Liver (tissue), 9 donors: Measurements from ENCODE around the gene AUP1. TPM values are rescaled to one million over a fixed set of nuclear protein-coding genes. Genes with fewer than 3 reads are reported as not detected.
A peak's percentile ranks its signal among the peaks of the same experiment; 100 is the strongest.

Experiments
- DNase-seq: peaks from one replicate; pipeline ENCODE4 v3.0.0-alpha.2; 2017; ENCODE audit warnings: low spot score
- H3K27ac ChIP-seq, 2 donors: one replicate each; pipeline ENCODE4 v1.7.0; 2013; ENCODE audit warnings: inconsistent platforms in 2 of 2, low read length in 2 of 2, control low read depth in 1 of 2, low read depth in 1 of 2, mild to moderate bottlenecking in 1 of 2
- H3K27me3 ChIP-seq, 4 donors: one replicate each; pipeline versions ENCODE4 v1.6.1 to v1.7.0; 2013; ENCODE audit warnings: low read length in 3 of 4, inconsistent platforms in 1 of 4, mild to moderate bottlenecking in 1 of 4, moderate library complexity in 1 of 4; ENCODE audit not compliant: control insufficient read depth in 4 of 4, insufficient read depth in 4 of 4
- H3K36me3 ChIP-seq, 4 donors: one replicate each; pipeline versions ENCODE4 v1.6.1 to v1.7.0; 2013; ENCODE audit warnings: low read length in 3 of 4, mild to moderate bottlenecking in 3 of 4, low read depth in 1 of 4, moderate library complexity in 1 of 4; ENCODE audit not compliant: control insufficient read depth in 4 of 4, insufficient read depth in 3 of 4
- H3K4me1 ChIP-seq, 4 donors: one replicate each; pipeline versions ENCODE4 v1.6.1 to v1.7.0; 2013; ENCODE audit warnings: low read length in 3 of 4, mild to moderate bottlenecking in 3 of 4, moderate library complexity in 1 of 4; ENCODE audit not compliant: control insufficient read depth in 4 of 4, insufficient read depth in 4 of 4
- H3K4me3 ChIP-seq, 3 donors: one replicate each; pipeline versions ENCODE4 v1.6.1 to v1.7.0; 2013; ENCODE audit warnings: low read length in 3 of 3, control low read depth in 1 of 3, low read depth in 1 of 3, mild to moderate bottlenecking in 1 of 3
- H3K9ac ChIP-seq, 2 donors: one replicate each; pipeline ENCODE4 v1.7.0; 2013; ENCODE audit warnings: low read length in 2 of 2, mild to moderate bottlenecking in 2 of 2, moderate library complexity in 2 of 2, control low read depth in 1 of 2, low read depth in 1 of 2
- H3K9me3 ChIP-seq, 4 donors: one replicate each; pipeline versions ENCODE4 v1.6.1 to v1.7.0; 2013; ENCODE audit warnings: low read length in 3 of 4; ENCODE audit not compliant: control insufficient read depth in 4 of 4
- EGR1 ChIP-seq, 2 donors: IDR thresholded peaks; 2 replicates each; pipeline ENCODE4 v1.6.1; 2016 to 2018; ENCODE audit warnings: antibody characterized with exemption in 2 of 2, low read depth in 2 of 2
- FOXA1 ChIP-seq: IDR thresholded peaks from 2 replicates; pipeline ENCODE4 v1.6.1; 2016; ENCODE audit warnings: antibody characterized with exemption
- FOXA2 ChIP-seq: IDR thresholded peaks from 2 replicates; pipeline ENCODE4 v1.6.1; 2016; ENCODE audit warnings: antibody characterized with exemption
- GABPA ChIP-seq, 2 donors: IDR thresholded peaks in 1 of 2; conservative IDR thresholded peaks in 1 of 2; 2 replicates each; pipeline ENCODE4 v1.6.1; 2016; ENCODE audit warnings: antibody characterized with exemption in 2 of 2, mild to moderate bottlenecking in 1 of 2, moderate library complexity in 1 of 2
- JUND ChIP-seq, 2 donors: IDR thresholded peaks; 2 replicates each; pipeline ENCODE4 v1.6.1; 2016; ENCODE audit warnings: antibody characterized with exemption in 2 of 2
- NR2F2 ChIP-seq: IDR thresholded peaks from 2 replicates; pipeline ENCODE4 v1.6.1; 2016; ENCODE audit warnings: antibody characterized with exemption
- RAD21 ChIP-seq, 2 donors: IDR thresholded peaks; 2 replicates each; pipeline ENCODE4 v1.6.1; 2016; ENCODE audit warnings: antibody characterized with exemption in 2 of 2, mild to moderate bottlenecking in 2 of 2
- RXRA ChIP-seq, 2 donors: IDR thresholded peaks; 2 replicates each; pipeline ENCODE4 v1.6.1; 2017 to 2018; ENCODE audit warnings: antibody characterized with exemption in 2 of 2, mild to moderate bottlenecking in 1 of 2
- SP1 ChIP-seq: IDR thresholded peaks from 2 replicates; pipeline ENCODE4 v1.6.1; 2018; ENCODE audit warnings: antibody characterized with exemption, mild to moderate bottlenecking
- TAF1 ChIP-seq: conservative IDR thresholded peaks from 2 replicates; pipeline ENCODE4 v1.6.1; 2016; ENCODE audit warnings: antibody characterized with exemption, mild to moderate bottlenecking
- YY1 ChIP-seq: IDR thresholded peaks from 2 replicates; pipeline ENCODE4 v1.6.1; 2016; ENCODE audit warnings: antibody characterized with exemption, mild to moderate bottlenecking
- WGBS: extraction: QIAGEN DNeasy Blood & Tissue Kit; methylation state at CpG from one replicate; pipeline ENCODE4 v1.1.7; 2013; 5-methylcytosine and 5-hydroxymethylcytosine counted together
- polyA plus RNA-seq, 2 donors: library from polyadenylated mRNA; stranded (reverse) in 1 of 2; unstranded in 1 of 2; fragments of 200-250 nt in 1 of 2; fragments of >200 nt in 1 of 2; fragmentation: Nextera tagmentation in 1 of 2; extraction: Ambion mirVana in 1 of 2; gene quantifications; one replicate each; pipeline versions ENCODE4 v1.2.1 to v1.2.3, GENCODE V29; 2013 to 2015
- total RNA-seq, 2 donors: library from RNA; depleted of rRNA; stranded (reverse); fragments of >200 nt; gene quantifications; one replicate each; pipeline ENCODE4 v1.2.3, GENCODE V29; 2014
- TF ChIP-seq, protein P1 (sequence below): IDR thresholded peaks from 2 replicates; pipeline ENCODE4 v1.6.1; 2016; ENCODE audit warnings: antibody characterized with exemption
- TF ChIP-seq, protein P2 (sequence below): IDR thresholded peaks from 2 replicates; pipeline ENCODE4 v1.6.1; 2016; ENCODE audit warnings: antibody characterized with exemption
- TF ChIP-seq, protein P3 (sequence below): fragments of 150-350 bp; IDR thresholded peaks from 2 replicates; pipeline ENCODE4 v1.5.1; 2017; ENCODE audit warnings: improper control_type of control experiment, low read depth, low read length; ENCODE audit not compliant: missing input control
- donor health status: healthy.
- donor health status: healthy.
- donor health status: healthy.
- donor health status: healthy.
- donor health status: healthy.

AUP1 gene
- total and polyA plus RNA-seq, 4 donors: 62.6 to 126 (median 109) TPM

GRCh38 chr2:74534411-74534810 lies 4.9 kb upstream of the AUP1 start (continued):
- TF ChIP-seq, protein P1, sequence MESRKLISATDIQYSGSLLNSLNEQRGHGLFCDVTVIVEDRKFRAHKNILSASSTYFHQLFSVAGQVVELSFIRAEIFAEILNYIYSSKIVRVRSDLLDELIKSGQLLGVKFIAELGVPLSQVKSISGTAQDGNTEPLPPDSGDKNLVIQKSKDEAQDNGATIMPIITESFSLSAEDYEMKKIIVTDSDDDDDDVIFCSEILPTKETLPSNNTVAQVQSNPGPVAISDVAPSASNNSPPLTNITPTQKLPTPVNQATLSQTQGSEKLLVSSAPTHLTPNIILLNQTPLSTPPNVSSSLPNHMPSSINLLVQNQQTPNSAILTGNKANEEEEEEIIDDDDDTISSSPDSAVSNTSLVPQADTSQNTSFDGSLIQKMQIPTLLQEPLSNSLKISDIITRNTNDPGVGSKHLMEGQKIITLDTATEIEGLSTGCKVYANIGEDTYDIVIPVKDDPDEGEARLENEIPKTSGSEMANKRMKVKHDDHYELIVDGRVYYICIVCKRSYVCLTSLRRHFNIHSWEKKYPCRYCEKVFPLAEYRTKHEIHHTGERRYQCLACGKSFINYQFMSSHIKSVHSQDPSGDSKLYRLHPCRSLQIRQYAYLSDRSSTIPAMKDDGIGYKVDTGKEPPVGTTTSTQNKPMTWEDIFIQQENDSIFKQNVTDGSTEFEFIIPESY: no peak
- TF ChIP-seq FOXA1 (no peak), SP1 (no peak), TAF1 (no peak)

- no peak for DNase-seq
- TF ChIP-seq JUND (IDR thresholded peaks at IDR 0.05) (no peak), RAD21 (IDR thresholded peaks at IDR 0.05) (no peak), RXRA (IDR thresholded peaks at IDR 0.05) (no peak), TAF1 (no peak), SP1 (no peak), GABPA (IDR thresholded peaks at IDR 0.05 in 1 of 2, conservative IDR thresholded peaks at IDR 0.05 in 1 of 2) (no peak), EGR1 (IDR thresholded peaks at IDR 0.05; ENCODE audit: low read depth in 2 of 2) (no peak), FOXA1 (no peak), NR2F2 (no peak), FOXA2 (no peak)
- TF ChIP-seq, protein P1: no peak
- TF ChIP-seq, protein P2, sequence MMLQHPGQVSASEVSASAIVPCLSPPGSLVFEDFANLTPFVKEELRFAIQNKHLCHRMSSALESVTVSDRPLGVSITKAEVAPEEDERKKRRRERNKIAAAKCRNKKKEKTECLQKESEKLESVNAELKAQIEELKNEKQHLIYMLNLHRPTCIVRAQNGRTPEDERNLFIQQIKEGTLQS: no peak
- TF ChIP-seq, protein P3, sequence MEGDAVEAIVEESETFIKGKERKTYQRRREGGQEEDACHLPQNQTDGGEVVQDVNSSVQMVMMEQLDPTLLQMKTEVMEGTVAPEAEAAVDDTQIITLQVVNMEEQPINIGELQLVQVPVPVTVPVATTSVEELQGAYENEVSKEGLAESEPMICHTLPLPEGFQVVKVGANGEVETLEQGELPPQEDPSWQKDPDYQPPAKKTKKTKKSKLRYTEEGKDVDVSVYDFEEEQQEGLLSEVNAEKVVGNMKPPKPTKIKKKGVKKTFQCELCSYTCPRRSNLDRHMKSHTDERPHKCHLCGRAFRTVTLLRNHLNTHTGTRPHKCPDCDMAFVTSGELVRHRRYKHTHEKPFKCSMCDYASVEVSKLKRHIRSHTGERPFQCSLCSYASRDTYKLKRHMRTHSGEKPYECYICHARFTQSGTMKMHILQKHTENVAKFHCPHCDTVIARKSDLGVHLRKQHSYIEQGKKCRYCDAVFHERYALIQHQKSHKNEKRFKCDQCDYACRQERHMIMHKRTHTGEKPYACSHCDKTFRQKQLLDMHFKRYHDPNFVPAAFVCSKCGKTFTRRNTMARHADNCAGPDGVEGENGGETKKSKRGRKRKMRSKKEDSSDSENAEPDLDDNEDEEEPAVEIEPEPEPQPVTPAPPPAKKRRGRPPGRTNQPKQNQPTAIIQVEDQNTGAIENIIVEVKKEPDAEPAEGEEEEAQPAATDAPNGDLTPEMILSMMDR: no peak
- Histone ChIP-seq H3K9me3 (no peaks in the 10 kb centered on the region), H3K36me3 (peaks cover 0 to 6% (median 0%) of the 10 kb centered on the region in 4 donors), H3K4me3 (no peak overlapping the region), H3K4me1 (peaks cover 4 to 17% (median 13%) of the 10 kb centered on the region in 4 donors), H3K9ac (no peak overlapping the region), H3K27ac (no peak overlapping the region), H3K27me3 (no peaks in the 10 kb centered on the region)
- 86% methylated on average over 4 of the region's 4 CpGs for WGBS
Measured at GRCh38 chr2:74533464-74533863, 4.0 kb upstream of the AUP1 start.

GRCh38 chr2:74532222-74532621 lies 2.7 kb upstream of the AUP1 start:
- Histone ChIP-seq H3K9ac (no peak overlapping the region), H3K4me1 (peaks cover 8 to 26% (median 19%) of the 10 kb centered on the region in 4 donors), H3K27me3 (no peaks in the 10 kb centered on the region), H3K4me3 (no peak overlapping the region), H3K27ac (no peak overlapping the region), H3K9me3 (no peaks in the 10 kb centered on the region), H3K36me3 (peaks cover under 1 to 10% (median 3%) of the 10 kb centered on the region in 4 donors)
- TF ChIP-seq YY1 (no peak), RAD21 (IDR thresholded peaks at IDR 0.05) (peak; percentile 87 to 89), GABPA (IDR thresholded peaks at IDR 0.05 in 1 of 2, conservative IDR thresholded peaks at IDR 0.05 in 1 of 2) (peak in 1 of 2 donors; percentile 16), FOXA2 (peak; percentile 37)
- TF ChIP-seq, protein P3: peak; percentile 50
- DNase-seq: no peak
